ENCODE data around the gene ATP2A2.

ATP2A2 gene

DNA sequence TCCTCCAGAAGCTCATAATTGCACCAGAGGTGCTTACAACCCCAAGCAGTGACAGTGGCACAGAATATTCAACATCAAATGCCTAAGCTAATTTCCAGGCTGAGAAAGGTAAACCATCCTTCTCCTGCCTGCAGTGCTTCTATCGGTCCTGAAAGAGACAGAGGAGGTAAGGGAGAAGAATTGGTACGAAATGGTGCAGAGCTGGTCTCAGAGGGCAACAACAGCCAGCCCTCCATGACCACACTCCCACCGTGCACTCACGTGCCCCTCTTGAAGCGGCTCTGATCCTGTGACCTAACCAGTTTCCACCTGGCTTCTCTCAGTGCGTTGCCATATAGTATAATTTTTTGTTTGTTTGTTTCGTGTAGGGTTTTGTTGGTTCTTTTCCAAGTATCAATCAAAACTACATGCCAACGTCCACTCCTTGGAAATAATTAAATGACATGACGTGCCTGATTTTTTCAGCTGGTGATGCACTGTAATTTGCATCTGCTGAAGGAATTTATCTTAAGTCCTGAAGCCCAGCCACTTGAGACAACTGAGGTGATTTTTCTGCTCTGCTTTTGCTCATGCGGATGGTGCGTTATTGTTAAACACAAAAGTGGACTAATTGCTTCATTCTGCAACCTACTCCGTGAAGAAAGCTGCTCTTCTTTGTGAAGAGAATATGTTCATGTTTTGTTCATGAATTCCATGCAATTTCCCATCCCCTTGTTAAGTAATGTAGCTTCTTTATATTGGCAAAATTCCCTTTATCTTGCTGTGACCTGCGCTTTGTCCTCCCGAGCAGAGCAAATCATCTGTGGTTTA is 1.3 kb upstream of the ATP2A2 start:
- no peak for DNase-seq (ENCODE audit: low read depth, low spot score)
- H3K4me3 ChIP-seq (ENCODE audit: low read depth, low read length) = peak overlapping the region; percentile 80
- TF ChIP-seq, protein P1, sequence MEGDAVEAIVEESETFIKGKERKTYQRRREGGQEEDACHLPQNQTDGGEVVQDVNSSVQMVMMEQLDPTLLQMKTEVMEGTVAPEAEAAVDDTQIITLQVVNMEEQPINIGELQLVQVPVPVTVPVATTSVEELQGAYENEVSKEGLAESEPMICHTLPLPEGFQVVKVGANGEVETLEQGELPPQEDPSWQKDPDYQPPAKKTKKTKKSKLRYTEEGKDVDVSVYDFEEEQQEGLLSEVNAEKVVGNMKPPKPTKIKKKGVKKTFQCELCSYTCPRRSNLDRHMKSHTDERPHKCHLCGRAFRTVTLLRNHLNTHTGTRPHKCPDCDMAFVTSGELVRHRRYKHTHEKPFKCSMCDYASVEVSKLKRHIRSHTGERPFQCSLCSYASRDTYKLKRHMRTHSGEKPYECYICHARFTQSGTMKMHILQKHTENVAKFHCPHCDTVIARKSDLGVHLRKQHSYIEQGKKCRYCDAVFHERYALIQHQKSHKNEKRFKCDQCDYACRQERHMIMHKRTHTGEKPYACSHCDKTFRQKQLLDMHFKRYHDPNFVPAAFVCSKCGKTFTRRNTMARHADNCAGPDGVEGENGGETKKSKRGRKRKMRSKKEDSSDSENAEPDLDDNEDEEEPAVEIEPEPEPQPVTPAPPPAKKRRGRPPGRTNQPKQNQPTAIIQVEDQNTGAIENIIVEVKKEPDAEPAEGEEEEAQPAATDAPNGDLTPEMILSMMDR (IDR thresholded peaks at IDR 0.05; ENCODE audit: insufficient read depth, low read length, missing control alignments) = no peak
- POLR2A ChIA-PET = interaction anchor here (1.2 to 3.3 kb wide), 5 partner anchors 10 to 156 kb away, joined by 3 to 20 read pairs (median 5); partner anchors contain the start of gene IFT81
- CTCF ChIA-PET = interaction anchor here (1.0 to 2.4 kb wide), 7 partner anchors 9 to 180 kb away, joined by 3 to 11 read pairs (median 6); no protein-coding TSS in a partner anchor

DNA sequence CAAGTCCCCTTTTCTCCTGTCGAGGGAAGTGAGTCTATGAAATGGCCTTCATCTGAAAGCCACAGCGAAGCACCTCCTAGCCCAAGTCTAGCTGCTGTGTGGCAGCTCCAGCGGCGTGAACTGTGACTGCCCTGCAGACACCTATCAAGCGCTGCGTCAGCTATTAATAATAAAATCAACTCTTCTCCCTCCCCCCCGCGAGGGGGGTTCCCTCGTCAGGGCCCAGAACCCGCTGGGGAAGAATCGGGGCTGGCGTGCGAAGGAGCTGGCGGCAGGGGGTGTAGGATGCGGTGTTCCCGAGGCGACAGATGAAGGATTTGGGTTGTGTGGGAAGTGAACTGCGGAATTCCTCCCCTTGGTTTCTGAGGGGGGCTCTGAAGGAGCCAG is 662 bp upstream of the ATP2A2 start:
- ChIA-PET POLR2A (interaction anchor here (0.6 to 3.3 kb wide), 7 partner anchors 11 to 281 kb away, joined by 3 to 20 read pairs (median 5); partner anchors contain the start of genes ANKRD13A and IFT81), CTCF (interaction anchor here (1.0 to 2.4 kb wide), 7 partner anchors 9 to 181 kb away, joined by 3 to 11 read pairs (median 6); no protein-coding TSS in a partner anchor)
- TF ChIP-seq, protein P1 (IDR thresholded peaks at IDR 0.05; ENCODE audit: insufficient read depth, low read length, missing control alignments) = no peak
- DNase-seq (ENCODE audit: low read depth, low spot score) = no peak
- H3K4me3 ChIP-seq (ENCODE audit: low read depth, low read length) = peak overlapping the region; percentile 80

DNA sequence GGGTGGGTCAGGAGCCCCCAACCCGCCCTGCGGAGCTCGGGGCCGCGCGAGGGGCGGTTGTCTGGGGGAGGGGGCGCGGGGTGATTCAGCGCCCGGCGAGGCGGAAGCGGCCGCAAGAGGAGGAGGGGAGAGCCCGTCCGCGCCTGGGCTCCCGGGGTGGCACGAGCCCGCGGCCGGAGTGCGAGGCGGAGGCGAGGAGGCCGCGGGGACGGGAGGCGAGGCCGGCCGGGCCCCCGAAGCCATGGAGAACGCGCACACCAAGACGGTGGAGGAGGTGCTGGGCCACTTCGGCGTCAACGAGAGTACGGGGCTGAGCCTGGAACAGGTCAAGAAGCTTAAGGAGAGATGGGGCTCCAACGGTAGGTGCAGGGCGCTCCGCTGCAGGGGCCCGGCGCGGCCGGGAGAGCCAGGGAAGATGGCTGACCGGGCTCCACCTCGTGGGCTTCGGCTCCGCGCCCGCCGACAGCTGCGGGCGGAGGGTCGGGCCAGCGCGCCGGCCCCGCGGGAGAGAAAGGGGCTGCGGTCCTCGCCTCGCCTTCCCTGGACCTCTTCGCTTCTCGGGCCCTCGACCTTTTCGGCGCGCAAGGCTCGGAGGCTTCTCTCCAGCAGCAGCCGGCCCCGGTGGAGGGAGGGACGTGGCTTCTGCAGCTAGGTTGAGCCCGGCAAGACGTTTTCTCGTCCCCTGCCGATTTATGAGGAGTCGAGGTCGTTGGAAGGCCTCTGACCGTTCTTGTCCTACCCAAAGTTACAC is 677 bp downstream of the ATP2A2 start:
- no peak for DNase-seq (ENCODE audit: low read depth, low spot score)
- CTCF ChIA-PET = interaction anchor here (0.7 to 2.1 kb wide), 4 partner anchors 14 to 184 kb away, joined by 3 to 10 read pairs (median 3); no protein-coding TSS in a partner anchor
- TF ChIP-seq, protein P1 (IDR thresholded peaks at IDR 0.05; ENCODE audit: insufficient read depth, low read length, missing control alignments) = no peak

DNA sequence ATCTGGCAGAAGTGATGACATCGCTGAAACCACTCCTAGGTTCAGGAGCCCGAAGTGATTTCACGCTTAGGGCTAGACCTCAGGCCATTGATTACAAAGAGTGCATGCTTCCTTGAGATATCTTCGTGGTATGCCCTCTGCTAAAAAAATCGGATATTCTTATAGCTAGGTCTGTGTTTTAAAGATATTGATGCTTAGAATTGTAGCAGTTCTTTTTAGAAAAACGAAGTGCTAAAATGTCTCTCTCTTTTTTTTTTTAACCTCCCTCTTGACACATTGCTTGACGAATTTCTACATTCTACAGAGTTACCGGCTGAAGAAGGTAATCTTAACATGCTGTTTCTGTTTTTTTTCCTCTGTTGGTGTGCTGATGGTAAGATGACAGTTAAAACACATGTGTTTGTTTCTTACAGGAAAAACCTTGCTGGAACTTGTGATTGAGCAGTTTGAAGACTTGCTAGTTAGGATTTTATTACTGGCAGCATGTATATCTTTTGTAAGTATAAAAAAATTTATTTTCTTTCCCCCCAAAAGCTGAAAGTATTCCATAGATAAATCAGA is 1.3 kb downstream of the ATP2A2 start:
- ChIA-PET POLR2A (interaction anchor here (0.7 kb wide), 1 partner anchor 307 kb away, joined by 4 read pairs; no protein-coding TSS in a partner anchor), CTCF (interaction anchor here (0.7 to 2.1 kb wide), 5 partner anchors 14 to 185 kb away, joined by 3 to 10 read pairs (median 3); no protein-coding TSS in a partner anchor)
- TF ChIP-seq, protein P1 (IDR thresholded peaks at IDR 0.05; ENCODE audit: insufficient read depth, low read length, missing control alignments) = no peak
- no peak for DNase-seq (ENCODE audit: low read depth, low spot score)
- H3K4me3 ChIP-seq (ENCODE audit: low read depth, low read length) = peak overlapping the region; percentile 95

More for the DNA sequence above, 677 bp downstream of the ATP2A2 start:
- H3K4me3 ChIP-seq (ENCODE audit: low read depth, low read length) = peak overlapping the region; percentile 95
- POLR2A ChIA-PET = interaction anchor here (0.6 to 3.3 kb wide), 3 partner anchors 12 to 307 kb away, joined by 3 to 20 read pairs (median 4); no protein-coding TSS in a partner anchor

DNA sequence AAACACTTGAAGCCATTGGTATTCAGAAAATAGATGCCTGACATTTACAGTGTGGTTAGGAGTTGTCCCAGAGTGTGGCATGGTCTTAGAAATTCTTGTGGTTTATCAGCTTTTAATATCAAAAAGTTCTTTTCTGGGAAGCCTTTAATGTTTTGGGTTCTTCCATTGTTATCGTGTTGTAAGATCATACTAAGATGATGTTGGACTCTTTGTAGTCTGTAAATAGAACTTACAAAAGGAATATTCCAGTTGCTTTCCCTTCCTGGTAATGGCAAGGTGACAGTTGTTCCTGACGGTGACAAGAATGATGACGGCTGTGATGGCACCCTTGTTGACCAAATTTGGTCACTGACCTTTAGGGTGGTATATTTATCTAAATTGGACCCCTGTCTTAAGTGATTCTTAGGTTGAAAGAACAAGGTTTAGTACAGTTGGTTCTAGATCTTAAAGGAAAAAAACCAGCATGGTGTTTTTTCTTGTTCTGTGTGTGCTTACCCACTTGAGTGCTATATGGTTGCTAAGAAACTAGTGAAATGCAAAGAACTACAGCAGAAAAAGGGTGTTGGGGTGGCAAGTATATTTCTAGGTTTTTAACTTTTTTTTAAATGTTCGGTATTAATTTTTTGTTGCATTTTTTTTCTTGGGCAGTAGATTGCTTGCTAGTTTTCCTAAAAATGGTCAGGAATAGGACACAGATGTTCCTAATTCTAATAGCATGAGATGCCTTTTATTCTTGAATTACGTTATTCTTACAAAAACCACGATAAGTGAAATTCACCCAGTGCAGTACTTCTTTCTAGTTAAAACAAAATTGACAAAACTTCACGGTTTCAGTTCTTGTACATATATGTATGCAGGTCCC is 2.1 kb downstream of the ATP2A2 start:
- POLR2A ChIA-PET = no interaction called here
- H3K4me3 ChIP-seq (ENCODE audit: low read depth, low read length) = peak overlapping the region; percentile 95
- CTCF ChIA-PET = interaction anchor here (1.0 to 2.1 kb wide), 3 partner anchors 13 to 183 kb away, joined by 3 to 10 read pairs (median 7); no protein-coding TSS in a partner anchor
- TF ChIP-seq, protein P1 (IDR thresholded peaks at IDR 0.05; ENCODE audit: insufficient read depth, low read length, missing control alignments) = no peak
- no peak for DNase-seq (ENCODE audit: low read depth, low spot score)

Data from AG04449 (cell line).